Transverse colon (tissue), 3 donors: ENCODE results near the gene NPTXR.

Source experiments
- CTCF ChIP-seq, 5 experiments: fragments of 200-600 bp in 3 of 5; fragments of 450-650 bp in 2 of 5; sonication (generic) in 3 of 5; IDR thresholded peaks; 1 replicate in 2 of 5; 2 replicates in 3 of 5; pipeline ENCODE4 v1.5.1; 2016 to 2017; ENCODE audit warnings: antibody characterized with exemption in 5 of 5, inconsistent platforms in 3 of 5, mild to moderate bottlenecking in 2 of 5, moderate library complexity in 1 of 5
- POLR2A ChIP-seq: fragments of 450-650 bp; IDR thresholded peaks from one replicate; pipeline ENCODE4 v1.6.1; 2016; ENCODE audit warnings: antibody characterized with exemption, mild to moderate bottlenecking, moderate library complexity

GRCh38 chr22:38827510-38827909 lies 16.3 kb downstream of the NPTXR start:
- TF ChIP-seq POLR2A, result no peak
- no peak for TF ChIP-seq CTCF (IDR thresholded peaks at IDR 0.05)
